Placental epithelial cell (primary cell): ENCODE data around the gene NUBPL. TPM values are rescaled to one million over a fixed set of nuclear protein-coding genes. Genes with fewer than 3 reads are reported as not detected.

ENCODE experiments used
- small RNA-seq: library from RNA; depleted of rRNA; stranded (forward); fragments of <200 nt; gene quantifications from one replicate; pipeline ENCODE3, GENCODE V24; 2012
- total RNA-seq: library from RNA; depleted of rRNA; stranded (reverse); fragments of >200 nt; gene quantifications from 2 replicates; pipeline ENCODE4 v1.2.3, GENCODE V29; 2012

Gene NUBPL, protein sequence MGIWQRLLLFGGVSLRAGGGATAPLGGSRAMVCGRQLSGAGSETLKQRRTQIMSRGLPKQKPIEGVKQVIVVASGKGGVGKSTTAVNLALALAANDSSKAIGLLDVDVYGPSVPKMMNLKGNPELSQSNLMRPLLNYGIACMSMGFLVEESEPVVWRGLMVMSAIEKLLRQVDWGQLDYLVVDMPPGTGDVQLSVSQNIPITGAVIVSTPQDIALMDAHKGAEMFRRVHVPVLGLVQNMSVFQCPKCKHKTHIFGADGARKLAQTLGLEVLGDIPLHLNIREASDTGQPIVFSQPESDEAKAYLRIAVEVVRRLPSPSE
- 12.2 and 15.8 TPM in 2 replicates for total RNA-seq

DNA sequence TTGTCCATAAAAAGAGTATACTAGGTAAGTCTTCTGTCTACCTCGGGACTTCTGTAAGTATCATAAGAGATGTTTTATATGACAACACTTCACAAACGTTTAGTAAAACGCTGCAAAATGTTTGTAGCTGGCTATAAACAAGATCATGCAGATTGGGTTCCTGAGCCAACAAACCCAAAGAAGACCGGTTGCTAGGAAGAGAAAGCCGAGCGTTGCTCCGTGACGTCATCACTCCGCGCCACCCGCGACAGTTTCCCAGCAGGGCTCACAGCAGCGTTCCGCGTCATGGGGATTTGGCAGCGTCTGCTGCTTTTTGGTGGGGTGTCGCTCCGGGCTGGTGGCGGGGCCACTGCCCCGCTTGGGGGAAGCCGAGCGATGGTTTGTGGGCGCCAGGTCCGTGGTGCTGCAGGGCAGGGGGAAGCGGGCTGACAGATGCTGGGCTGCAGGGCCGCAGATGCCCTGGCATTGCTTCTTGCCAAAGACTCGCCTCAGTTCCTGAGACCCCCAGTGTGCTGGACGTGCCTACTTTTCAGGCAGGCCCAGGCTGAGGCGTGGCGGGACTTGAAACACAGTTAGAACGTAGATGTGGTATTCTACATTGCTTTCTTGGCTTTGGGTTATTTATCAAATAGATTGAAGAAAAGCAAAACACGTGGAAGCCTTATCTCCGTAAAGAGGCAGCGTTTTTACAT is at the start of gene NUBPL:
TSS of gene NUBPL (plus strand) at position 250 of the 692 bp plus-strand sequence. CDS start at position 286, 36 bp downstream.

Small RNAs within 50 kb of the gene (small RNA-seq; reads per million reads assigned to genes)
- gene RNU6-455P (not detected), gene RNU6-602P (not detected)

Other genes with a start within 250 kb of the NUBPL start
- gene HEATR5A, start 140.9 kb upstream of the NUBPL start, total RNA-seq: 27.5 and 36.7 TPM in 2 replicates
- 45.5 and 54.2 TPM in 2 replicates for gene DTD2, start 103.9 kb upstream of the NUBPL start, total RNA-seq
- gene GPR33, start 73.4 kb upstream of the NUBPL start, total RNA-seq: not detected in 2 replicates